GM12872 (cell line): Measurements from ENCODE around the gene TCTN2.

Source experiments
- TF ChIP-seq, protein P1 (sequence below): IDR thresholded peaks from 3 replicates; pipeline ENCODE4 v1.5.1; 2011; ENCODE audit warnings: low read depth, mild to moderate bottlenecking, low read length, moderate library complexity; ENCODE audit not compliant: insufficient read depth

Gene TCTN2

DNA sequence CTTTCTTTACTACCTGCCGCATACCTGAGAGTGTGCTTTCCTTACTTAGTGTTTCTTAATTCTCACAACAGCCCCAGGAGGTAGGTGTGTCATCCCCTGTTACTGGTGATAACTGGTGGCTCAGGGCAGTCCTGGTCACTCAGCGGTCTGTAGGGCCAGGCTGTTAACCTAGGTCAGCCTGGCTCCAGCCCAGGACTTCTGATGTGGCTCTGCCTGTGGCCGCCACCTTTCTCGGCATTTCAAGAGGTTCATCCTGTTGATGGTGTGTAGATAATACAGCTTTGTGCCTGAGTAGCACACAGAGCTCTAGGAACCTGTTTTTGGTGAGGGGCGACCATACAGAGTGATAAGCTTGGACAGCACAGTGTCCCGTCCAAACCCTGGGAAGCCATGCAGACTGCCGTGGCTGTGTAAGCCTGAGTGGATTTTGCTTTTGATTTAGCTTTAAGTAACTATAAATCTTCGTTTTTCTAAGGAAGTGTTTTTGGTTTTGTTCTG is 79.3 kb downstream of the TCTN2 start:
- TF ChIP-seq, protein P1, sequence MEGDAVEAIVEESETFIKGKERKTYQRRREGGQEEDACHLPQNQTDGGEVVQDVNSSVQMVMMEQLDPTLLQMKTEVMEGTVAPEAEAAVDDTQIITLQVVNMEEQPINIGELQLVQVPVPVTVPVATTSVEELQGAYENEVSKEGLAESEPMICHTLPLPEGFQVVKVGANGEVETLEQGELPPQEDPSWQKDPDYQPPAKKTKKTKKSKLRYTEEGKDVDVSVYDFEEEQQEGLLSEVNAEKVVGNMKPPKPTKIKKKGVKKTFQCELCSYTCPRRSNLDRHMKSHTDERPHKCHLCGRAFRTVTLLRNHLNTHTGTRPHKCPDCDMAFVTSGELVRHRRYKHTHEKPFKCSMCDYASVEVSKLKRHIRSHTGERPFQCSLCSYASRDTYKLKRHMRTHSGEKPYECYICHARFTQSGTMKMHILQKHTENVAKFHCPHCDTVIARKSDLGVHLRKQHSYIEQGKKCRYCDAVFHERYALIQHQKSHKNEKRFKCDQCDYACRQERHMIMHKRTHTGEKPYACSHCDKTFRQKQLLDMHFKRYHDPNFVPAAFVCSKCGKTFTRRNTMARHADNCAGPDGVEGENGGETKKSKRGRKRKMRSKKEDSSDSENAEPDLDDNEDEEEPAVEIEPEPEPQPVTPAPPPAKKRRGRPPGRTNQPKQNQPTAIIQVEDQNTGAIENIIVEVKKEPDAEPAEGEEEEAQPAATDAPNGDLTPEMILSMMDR = no peak

DNA sequence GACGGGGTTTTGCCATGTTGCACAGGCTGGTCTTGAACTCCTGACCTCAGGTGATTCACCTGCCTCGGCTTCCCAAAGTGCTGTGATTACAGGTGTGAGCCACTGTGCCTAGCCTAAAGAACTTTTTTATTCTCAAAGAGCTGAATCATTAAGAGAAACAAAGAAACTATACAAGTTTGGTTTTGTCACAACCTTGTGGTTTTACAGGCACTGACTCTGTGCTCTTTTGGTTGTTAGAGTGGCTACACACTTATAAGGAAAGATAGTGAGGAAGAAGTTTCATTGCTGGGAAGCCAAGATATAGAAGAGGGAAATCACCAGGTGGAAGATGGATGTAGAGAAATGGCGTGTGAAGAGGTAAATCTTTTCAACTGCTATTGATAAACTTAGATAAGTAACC is 81.1 kb downstream of the TCTN2 start:
- TF ChIP-seq, protein P1 = no peak

DNA sequence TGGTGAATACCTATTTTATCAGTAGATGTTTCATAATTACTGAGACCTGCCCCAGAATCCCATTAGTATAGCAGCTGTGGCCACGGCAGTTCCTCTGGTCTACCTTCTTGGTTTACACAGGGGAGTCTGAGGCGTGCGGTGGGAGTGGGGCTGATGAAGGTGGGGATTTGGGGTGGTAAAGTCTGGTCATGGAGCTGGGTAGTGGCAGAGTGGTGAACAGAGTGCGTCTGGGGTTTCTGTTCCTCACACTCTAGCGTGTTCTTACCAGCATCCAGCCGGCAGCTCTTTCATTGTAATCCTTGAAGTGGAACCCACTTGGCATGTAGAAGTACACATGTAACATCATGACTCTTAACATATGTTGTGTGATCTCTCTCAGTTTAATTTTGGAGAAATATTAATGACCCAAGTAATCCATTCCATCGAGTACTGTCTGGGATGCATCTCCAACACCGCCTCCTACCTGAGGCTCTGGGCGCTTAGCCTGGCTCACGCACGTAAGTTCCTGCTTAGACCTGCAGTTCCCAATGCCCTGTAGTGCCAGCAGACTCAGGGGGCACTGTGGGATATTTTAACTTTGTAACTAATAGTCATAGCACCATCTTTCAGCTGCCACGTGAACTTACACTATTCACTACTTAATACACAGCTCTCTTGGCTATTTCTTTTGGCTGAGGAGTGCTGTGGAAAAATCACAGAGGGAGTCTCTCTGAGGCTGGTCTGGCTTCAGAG is 83.3 kb downstream of the TCTN2 start:
- TF ChIP-seq, protein P1 = no peak

DNA sequence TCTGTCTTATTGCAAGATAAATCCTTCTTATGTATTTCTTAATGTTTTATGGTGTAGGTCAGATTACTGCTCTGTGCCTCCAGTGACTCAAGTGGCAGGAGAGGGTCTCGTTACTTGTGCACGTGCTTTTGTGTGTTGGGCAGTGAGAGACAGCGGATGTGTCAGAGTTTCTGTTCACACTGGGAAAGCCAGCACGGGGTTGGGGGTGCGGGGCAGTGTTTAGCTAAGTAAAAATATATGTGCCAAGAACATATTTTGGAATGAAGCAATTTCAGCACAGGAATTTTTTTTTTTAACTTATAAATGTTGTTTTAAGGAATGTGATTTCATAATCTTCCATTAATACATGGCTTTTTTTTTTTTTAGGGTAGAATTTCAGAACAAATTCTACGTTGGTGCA is 86.6 kb downstream of the TCTN2 start:
- TF ChIP-seq, protein P1 = no peak
